SK-N-SH treated with all-trans-retinoic acid at 6 μM for 48 hours (cell line): ENCODE results near the gene TM9SF3.

Source experiments
- SNAI2 ChIP-seq: fragments of 250-450 bp; sonication (Bioruptor Pico); IDR thresholded peaks from 2 replicates; pipeline ENCODE4 v1.5.0; 2020; ENCODE audit warnings: mild to moderate bottlenecking, moderate library complexity
- TCF4 ChIP-seq: fragments of 250-450 bp; sonication (Bioruptor Pico); IDR thresholded peaks from 2 replicates; pipeline ENCODE4 v1.8.0; 2021; ENCODE audit warnings: mild to moderate bottlenecking, moderate library complexity, borderline replicate concordance

- TF ChIP-seq SNAI2 (CRISPR knock-in tag) (no peak), TCF4 (CRISPR knock-in tag) (no peak)
Measured at GRCh38 chr10:96606946-96607345, 20.1 kb upstream of the TM9SF3 start.
